Tibial nerve (tissue), 4 donors: ENCODE results near the gene INTS3. TPM values are rescaled to one million over a fixed set of nuclear protein-coding genes. Genes with fewer than 3 reads are reported as not detected.
A peak's percentile ranks its signal among the peaks of the same experiment; 100 is the strongest.

Experiments
- DNase-seq, 2 donors: peaks; one replicate each; pipeline ENCODE4 v3.0.0-alpha.2; 2019; ENCODE audit warnings: low spot score in 2 of 2
- H3K27ac ChIP-seq, 4 donors: fragments of 200-600 bp; sonication (generic) in 3 of 4; one replicate each; pipeline ENCODE4 v1.5.1; 2017 to 2019; ENCODE audit warnings: mild to moderate bottlenecking in 1 of 4
- H3K27me3 ChIP-seq, 2 donors: fragments of 200-600 bp; sonication (generic) in 1 of 2; one replicate each; pipeline versions ENCODE4 v1.5.1 to v1.6.0; 2017 to 2019
- H3K36me3 ChIP-seq, 3 donors: fragments of 200-600 bp; sonication (generic); one replicate each; pipeline ENCODE4 v1.5.1; 2018 to 2019
- H3K4me1 ChIP-seq, 4 donors: fragments of 200-600 bp; sonication (generic) in 3 of 4; one replicate each; pipeline ENCODE4 v1.5.1; 2017 to 2019
- H3K4me3 ChIP-seq, 4 donors: fragments of 200-600 bp; sonication (generic) in 3 of 4; one replicate each; pipeline ENCODE4 v1.5.1; 2017 to 2019; ENCODE audit warnings: mild to moderate bottlenecking in 1 of 4, moderate library complexity in 1 of 4
- H3K9me3 ChIP-seq, 4 donors: fragments of 200-600 bp; sonication (generic) in 3 of 4; one replicate each; pipeline ENCODE4 v1.5.1; 2017 to 2019
- CTCF ChIP-seq, 5 experiments: fragments of 200-600 bp in 3 of 5; fragments of 450-650 bp in 2 of 5; sonication (generic) in 3 of 5; IDR thresholded peaks; one replicate each; pipeline ENCODE4 v1.5.1; 2016 to 2019; ENCODE audit warnings: antibody characterized with exemption in 5 of 5, mild to moderate bottlenecking in 3 of 5, moderate library complexity in 2 of 5
- EP300 ChIP-seq, 2 donors: sonication (generic); formaldehyde crosslinking; IDR thresholded peaks; one replicate each; pipeline ENCODE4 v1.6.1; 2017; ENCODE audit warnings: antibody characterized with exemption in 2 of 2, mild to moderate bottlenecking in 1 of 2
- POLR2A ChIP-seq, 2 donors: fragments of 450-650 bp; IDR thresholded peaks; one replicate each; pipeline ENCODE4 v1.6.1; 2017; ENCODE audit warnings: antibody characterized with exemption in 2 of 2, mild to moderate bottlenecking in 2 of 2, moderate library complexity in 2 of 2
- WGBS, 2 donors: methylation state at CpG; one replicate each; pipeline ENCODE4 v1.1.5; 2018; 5-methylcytosine and 5-hydroxymethylcytosine counted together
- total RNA-seq, 4 donors: library from RNA; depleted of rRNA; stranded (reverse); fragments of >200 nt; gene quantifications; one replicate each; pipeline ENCODE4 v1.1.0, GENCODE V29; 2016

INTS3 gene, protein sequence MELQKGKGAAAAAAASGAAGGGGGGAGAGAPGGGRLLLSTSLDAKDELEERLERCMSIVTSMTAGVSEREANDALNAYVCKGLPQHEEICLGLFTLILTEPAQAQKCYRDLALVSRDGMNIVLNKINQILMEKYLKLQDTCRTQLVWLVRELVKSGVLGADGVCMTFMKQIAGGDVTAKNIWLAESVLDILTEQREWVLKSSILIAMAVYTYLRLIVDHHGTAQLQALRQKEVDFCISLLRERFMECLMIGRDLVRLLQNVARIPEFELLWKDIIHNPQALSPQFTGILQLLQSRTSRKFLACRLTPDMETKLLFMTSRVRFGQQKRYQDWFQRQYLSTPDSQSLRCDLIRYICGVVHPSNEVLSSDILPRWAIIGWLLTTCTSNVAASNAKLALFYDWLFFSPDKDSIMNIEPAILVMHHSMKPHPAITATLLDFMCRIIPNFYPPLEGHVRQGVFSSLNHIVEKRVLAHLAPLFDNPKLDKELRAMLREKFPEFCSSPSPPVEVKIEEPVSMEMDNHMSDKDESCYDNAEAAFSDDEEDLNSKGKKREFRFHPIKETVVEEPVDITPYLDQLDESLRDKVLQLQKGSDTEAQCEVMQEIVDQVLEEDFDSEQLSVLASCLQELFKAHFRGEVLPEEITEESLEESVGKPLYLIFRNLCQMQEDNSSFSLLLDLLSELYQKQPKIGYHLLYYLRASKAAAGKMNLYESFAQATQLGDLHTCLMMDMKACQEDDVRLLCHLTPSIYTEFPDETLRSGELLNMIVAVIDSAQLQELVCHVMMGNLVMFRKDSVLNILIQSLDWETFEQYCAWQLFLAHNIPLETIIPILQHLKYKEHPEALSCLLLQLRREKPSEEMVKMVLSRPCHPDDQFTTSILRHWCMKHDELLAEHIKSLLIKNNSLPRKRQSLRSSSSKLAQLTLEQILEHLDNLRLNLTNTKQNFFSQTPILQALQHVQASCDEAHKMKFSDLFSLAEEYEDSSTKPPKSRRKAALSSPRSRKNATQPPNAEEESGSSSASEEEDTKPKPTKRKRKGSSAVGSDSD
- total RNA-seq, result 10 to 100 TPM; 66.6 to 79.5 (median 71.3) TPM

DNA sequence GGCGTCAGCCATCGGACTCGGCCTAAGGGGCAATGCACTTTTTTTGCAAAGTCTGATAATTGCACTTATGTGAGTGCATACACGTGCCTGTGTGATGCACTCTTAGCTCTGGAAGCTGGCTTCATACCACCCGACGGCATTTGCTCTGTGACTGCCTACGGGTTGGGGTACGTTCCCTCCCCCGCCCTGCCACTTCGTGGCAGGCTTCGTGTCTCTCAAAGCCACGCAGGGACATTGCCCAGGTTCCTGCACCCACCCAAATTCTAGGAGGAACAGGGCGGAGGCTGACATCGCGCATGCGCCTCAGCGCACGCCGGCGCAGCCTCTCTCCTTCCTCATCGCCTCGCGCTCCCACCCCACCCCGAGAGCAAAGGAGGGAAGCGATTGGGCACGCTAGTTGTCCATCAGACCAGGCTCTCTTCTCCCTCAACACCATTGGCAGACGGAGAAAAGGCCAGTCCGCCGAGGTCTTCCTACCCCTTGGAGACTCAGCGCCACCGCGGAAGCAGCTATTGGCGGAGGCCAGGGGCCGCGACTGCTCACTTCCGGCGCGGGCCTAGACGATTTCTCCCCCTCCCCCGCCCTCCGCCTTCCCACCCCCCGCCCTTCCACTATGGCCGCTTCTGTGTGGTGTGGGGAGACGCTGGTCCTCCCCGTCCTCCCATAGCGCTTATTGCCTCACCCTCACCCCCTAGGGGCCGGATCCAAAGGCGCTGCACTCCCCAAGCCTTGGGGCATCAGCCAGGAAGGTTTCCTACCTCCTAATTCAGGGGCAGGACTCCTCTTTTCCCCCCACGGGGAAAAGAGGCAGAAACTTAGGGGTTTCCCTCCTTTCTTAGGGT is at the start of gene INTS3:
Gene INTS3, plus strand, starts transcription at position 588 of the 842 bp plus-strand sequence. CDS start 585 bp downstream, outside the sequence.
- Histone ChIP-seq H3K4me1 (peaks cover 0 to 34% (median 10%) of the 10 kb centered on the region in 4 donors), H3K27me3 (no peaks in the 10 kb centered on the region), H3K27ac (peak within 1 kb of the TSS; percentile 87 to 99 (median 97)), H3K9me3 (no peaks in the 10 kb centered on the region), H3K36me3 (no peaks in the 10 kb centered on the region), H3K4me3 (peak within 1 kb of the TSS; percentile 63 to 95 (median 82))
- peak; percentile 98 to 99 for DNase-seq
- WGBS, 2 donors, result 0 to 1% methylated on average over 28 to 48 of the region's 49 CpGs
- TF ChIP-seq POLR2A (IDR thresholded peaks at IDR 0.05), result peak in 1 of 2 donors; percentile 41
- peak; percentile 58 to 59 for TF ChIP-seq EP300 (IDR thresholded peaks at IDR 0.05)
- TF ChIP-seq CTCF (IDR thresholded peaks at IDR 0.05), result peak in 2 of 5 experiments; percentile 10 to 33

GRCh38 chr1:153678519-153679336 is 49.1 kb upstream of the INTS3 start, which contains the start of gene NPR1:
Gene NPR1, plus strand, starts transcription at chr1:153678688. Its CDS starts 421 bp downstream, at chr1:153679109.
- peak within 1 kb of the TSS; percentile 41 to 67 (median 48) for H3K4me3 ChIP-seq
- peak within 1 kb of the TSS in 3 of 4 donors; percentile 17 to 75 (median 17) for H3K27ac ChIP-seq
- H3K9me3 ChIP-seq, result no peaks in the 10 kb centered on the region
- DNase-seq, result peak; percentile 32 to 62
- TF ChIP-seq EP300 (IDR thresholded peaks at IDR 0.05), result no peak
- no peak for TF ChIP-seq POLR2A (IDR thresholded peaks at IDR 0.05)
- TF ChIP-seq CTCF (IDR thresholded peaks at IDR 0.05), result no peak
- 1 to 2% methylated on average over 42 to 55 of the region's 78 CpGs for WGBS, 2 donors
- peaks cover 0 to 47% of the 10 kb centered on the region in 2 donors for H3K27me3 ChIP-seq
- peaks cover 0 to 32% (median 21%) of the 10 kb centered on the region in 4 donors for H3K4me1 ChIP-seq
- no peaks in the 10 kb centered on the region for H3K36me3 ChIP-seq

DNA sequence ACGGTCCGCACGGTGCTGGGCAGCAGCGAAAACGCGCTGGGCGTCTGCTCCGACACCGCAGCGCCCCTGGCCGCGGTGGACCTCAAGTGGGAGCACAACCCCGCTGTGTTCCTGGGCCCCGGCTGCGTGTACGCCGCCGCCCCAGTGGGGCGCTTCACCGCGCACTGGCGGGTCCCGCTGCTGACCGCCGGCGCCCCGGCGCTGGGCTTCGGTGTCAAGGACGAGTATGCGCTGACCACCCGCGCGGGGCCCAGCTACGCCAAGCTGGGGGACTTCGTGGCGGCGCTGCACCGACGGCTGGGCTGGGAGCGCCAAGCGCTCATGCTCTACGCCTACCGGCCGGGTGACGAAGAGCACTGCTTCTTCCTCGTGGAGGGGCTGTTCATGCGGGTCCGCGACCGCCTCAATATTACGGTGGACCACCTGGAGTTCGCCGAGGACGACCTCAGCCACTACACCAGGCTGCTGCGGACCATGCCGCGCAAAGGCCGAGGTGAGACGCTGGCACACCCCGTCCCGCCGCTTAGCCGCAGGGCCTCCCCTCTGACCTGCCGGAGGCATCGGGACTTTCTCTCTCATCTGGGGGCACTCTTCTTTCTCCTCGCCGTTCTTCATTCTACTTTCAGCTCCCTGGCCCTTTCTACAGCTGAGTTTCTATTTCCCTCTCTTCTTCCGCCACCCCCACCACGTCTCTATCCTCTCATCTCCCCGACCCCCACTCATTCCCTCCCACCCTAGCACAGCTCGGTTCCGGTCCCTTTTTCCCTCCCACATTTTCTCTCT is 48.3 kb upstream of the INTS3 start:
- no peak for DNase-seq
- Histone ChIP-seq H3K4me3 (peak overlapping the region; percentile 41 to 67 (median 48)), H3K36me3 (no peaks in the 10 kb centered on the region), H3K27me3 (peaks cover 0 to 47% of the 10 kb centered on the region in 2 donors), H3K27ac (peak overlapping the region in 3 of 4 donors; percentile 17 to 75 (median 17)), H3K4me1 (peaks cover 0 to 32% (median 21%) of the 10 kb centered on the region in 4 donors), H3K9me3 (no peaks in the 10 kb centered on the region)
- TF ChIP-seq CTCF (IDR thresholded peaks at IDR 0.05) (peak in 3 of 5 experiments; percentile 19 to 53 (median 49)), POLR2A (IDR thresholded peaks at IDR 0.05) (no peak), EP300 (IDR thresholded peaks at IDR 0.05) (no peak)
- WGBS, 2 donors, result 1 to 2% methylated on average over 18 to 27 of the region's 73 CpGs
